HG03575 (cell line): ENCODE results near the gene CCSAP.
"Not testable (repeated sequence)": the region's sequence is repeated elsewhere in the genome, so short reads cannot be mapped to it uniquely, and the experiment has no call there.

Experiments
- ATAC-seq: cut with Tn5 transposase; IDR thresholded peaks from one replicate; pipeline ENCODE4 v1.9.1; 2021; ENCODE audit not compliant: unreplicated experiment, insufficient number of reproducible peaks, low FRiP score; ENCODE audit errors: extremely low read depth

The CCSAP gene

DNA sequence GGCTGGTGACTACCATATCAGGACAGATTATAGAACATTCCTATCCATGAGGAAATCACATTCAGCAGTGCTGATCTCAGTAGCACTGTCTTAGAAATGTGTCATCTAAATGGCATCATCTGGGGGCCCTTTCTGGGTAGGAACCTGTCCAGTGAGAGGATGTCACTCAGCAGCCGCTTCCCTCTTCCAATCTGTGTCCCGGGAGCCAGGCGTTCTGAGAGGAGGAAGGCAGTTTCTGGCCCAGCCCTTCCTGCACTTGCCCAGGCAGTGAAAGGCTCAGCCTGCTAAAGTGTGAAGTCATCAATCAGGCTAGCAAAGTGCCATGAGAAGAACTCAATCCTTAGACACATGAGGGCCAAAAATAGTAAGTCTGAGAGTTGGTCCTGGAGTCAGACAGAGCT, 46.3 kb downstream of the CCSAP start:
- ATAC-seq = no peak

DNA sequence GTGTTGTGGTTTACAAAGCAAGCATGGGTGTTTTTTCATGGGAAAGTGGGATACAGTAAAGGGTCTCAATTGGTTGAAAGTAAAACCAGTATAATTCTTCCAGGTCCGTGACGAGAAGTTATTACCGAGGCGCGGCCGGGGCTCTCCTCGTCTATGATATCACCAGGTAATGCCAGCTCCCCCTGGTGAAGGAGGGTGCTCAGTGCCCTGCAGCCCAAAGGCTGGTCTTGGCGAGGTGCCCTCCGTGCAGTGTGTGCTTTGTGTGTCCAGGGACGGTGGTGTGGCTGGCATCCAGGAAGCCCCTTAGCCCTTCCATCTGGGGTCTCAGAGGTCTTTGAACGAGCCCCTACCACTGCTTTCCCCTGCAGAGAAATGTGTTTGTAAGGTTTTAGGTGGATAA, 47.1 kb downstream of the CCSAP start:
- ATAC-seq = no peak

DNA sequence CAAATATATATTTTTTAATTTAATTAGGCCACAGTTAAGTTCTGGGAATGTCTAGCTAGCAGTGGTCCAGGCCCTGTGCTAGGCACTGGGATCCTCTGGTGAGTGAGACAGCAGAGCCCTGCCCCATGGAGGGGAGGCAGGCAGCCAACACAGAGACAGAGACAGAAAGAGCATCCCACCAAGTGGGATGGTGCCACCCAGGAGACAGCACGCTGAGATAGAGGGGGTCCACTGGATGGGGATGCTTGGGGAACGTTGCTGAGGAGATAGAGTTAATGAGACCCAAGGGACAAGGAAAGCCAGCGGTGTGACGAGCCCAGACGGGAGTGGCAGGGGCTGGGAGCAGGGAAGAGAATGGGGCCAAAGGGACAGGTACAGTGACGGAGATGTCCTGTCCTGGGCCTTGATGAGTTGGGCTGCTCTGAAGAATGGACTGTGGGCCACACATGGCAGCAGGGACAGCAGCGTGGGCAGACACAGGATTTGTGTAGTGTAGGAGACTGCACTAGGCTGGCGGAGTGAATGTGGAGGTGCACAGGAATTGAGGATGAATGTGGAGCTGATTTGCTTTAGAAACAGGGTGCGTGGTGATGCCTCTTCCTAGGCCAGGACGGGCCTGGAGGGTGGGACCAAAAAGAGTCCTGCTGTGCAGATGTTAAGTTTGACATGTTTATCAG, 49.2 kb downstream of the CCSAP start:
- ATAC-seq = no peak

GRCh38 chr1:229291686-229292085, 51.2 kb downstream of the CCSAP start:
- ATAC-seq = not testable (repeated sequence)

GRCh38 chr1:229288516-229288915, 54.3 kb downstream of the CCSAP start:
- no peak for ATAC-seq

DNA sequence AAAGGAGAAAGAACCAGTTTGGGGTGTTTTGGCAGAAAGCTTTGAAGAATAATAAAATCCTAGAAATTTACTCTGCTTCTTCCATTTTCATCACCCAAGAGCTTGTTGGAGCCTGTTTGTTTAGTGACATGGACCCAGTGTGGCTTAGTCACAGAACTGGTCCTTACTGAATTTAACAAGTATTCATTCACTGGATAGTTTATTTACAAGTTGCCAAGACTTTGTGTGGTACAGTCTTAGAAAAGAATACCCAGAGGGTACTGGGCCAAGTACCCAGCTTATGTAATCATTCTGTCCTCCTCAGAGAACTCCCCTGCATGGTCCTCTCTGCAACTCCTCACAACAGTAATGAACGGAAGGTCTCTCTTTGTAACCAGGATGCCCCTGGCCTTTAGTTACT, 55.6 kb downstream of the CCSAP start:
- ATAC-seq = no peak

DNA sequence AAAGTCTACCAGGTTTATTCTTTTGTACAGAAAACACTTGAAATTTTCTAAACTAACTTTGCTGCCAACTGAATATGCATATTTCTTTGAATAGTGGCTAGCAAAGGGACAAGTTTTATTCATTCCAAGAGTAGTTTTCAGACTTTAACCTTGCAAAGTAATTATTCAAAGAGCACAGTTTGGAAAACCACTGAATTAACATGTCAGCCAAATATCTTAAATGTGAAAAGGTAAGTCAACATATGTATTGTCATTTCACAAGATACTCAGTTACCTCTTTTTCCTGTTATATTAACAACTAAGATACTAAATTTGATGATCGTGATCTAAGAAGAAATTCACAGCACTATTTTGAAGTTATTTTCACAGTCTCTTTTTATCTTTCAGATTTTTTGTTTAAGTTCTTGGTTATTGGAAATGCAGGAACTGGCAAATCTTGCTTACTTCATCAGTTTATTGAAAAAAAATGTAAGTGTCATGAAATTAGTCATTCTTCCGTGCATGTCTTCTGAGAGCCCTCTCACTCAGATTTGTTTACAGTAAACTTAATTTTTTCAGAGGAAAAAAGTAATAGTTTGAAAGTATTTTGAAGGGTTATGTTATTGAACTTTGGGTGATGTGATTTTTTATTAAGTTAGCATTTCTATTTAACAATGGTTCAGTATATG, 56.6 kb downstream of the CCSAP start:
- ATAC-seq = no peak

DNA sequence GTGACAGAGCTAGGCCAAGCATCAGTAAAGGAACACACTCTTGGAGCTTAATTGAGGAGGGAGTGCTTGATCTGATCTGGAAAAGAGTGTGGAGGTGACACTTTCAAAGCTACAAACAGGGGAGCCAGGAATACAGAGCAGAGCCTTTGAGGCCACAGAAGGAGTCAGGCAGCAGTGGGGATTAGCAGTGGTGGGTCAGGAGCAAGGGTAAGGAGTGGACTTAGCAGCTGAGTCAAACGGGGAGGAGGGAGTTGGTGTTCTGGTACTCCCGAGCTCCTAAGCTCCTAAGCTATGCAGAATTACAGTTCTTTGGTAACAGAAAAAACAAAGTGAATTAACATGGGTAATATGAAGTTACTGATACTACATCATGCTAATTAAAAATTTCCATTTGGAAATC, 57.4 kb downstream of the CCSAP start:
- no peak for ATAC-seq

- ATAC-seq = no peak
These were observed 58.0 kb downstream of the CCSAP start for GRCh38 chr1:229284887-229285286.

DNA sequence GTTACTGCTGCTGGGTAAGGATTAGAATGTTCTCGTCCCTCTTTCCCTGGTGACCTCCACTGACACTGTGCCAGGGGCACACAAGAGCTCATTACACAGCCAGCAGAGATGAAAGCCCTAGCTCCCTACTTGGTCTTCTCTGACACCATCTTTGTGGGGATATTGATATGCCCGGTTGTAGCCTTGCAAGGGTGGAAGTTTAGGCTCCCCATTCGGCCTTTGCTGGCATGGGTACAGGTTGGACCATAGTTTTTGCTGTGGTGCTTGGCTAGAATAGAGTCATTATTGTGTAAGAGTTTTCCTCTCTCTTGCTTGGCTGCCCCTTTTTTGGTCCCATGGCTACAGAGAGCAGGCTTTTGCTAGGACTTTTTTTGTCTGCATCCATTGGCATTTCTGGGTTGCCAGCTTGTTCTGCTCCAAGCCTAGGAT, 59.6 kb downstream of the CCSAP start:
- ATAC-seq = no peak

DNA sequence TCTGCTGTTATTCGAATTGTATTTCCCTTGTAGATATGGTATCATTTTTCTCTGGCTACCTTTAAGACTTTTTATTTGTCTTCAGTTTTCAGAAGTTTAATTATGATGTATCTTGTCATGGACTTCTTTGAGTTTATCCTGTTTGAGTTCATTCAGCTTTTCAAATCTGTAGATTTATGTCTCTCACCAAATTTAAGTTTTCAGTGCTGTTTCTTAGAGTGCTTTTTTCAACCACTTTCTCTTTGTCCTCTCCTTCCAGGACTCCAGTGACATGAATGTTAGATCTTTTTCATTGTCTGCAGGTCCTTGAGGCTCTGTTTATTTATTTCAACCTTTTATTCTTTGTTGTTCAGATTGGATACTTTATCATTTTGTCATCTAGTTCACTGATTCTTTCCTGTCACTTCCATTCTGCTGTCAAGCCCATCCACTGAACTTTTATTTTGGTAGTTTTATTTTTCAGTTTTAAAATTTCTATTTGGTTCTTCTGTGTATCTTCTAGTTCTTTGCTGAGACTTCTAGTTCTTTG, 60.5 kb downstream of the CCSAP start:
- ATAC-seq = no peak

- ATAC-seq = no peak
These were observed 61.4 kb downstream of the CCSAP start for GRCh38 chr1:229281339-229281926.

GRCh38 chr1:229280921-229281320, 61.9 kb downstream of the CCSAP start:
- no peak for ATAC-seq

- ATAC-seq = no peak
These were observed 62.6 kb downstream of the CCSAP start for GRCh38 chr1:229280037-229280828.

- no peak for ATAC-seq
These were observed 63.6 kb downstream of the CCSAP start for GRCh38 chr1:229279242-229279641.

- ATAC-seq = no peak
These were observed 64.6 kb downstream of the CCSAP start for GRCh38 chr1:229278120-229278741.

GRCh38 chr1:229275005-229275404, 67.8 kb downstream of the CCSAP start:
- no peak for ATAC-seq

DNA sequence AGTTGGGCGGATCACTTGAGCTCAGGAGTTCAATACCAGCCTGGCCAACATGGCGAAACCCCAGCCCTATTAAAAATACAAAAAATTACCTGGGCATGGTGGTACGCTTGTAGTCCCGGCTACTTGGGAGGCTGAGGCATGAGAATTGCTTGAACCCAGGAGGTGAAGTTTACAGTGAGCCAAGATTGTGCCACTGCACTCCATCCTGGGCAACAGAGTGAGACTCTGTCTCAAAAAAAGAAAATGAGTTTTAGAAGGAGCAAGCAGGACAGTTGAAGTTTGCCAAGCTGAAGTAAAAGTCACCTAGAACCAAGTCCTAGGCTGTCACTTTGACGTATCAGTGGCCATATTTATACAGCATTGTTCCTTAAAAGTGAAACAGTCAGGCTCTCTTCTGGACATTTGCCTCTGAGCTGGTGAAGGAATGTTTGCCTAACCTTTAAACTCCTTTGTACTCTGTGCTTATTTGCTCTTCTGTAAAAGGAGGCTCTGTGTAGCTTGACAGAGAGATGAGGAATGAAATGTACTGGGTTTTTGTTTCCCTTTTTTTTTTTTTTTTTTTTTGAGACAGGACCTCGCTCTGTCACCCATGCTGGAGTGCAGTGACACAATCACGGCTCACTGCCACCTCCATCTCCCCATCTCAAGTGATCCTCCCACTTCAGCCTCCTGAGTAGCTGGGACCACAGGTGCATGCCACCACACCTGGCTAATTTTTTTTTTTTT, 69.2 kb downstream of the CCSAP start:
- no peak for ATAC-seq
